Bone marrow (tissue), 2 donors: ENCODE data around the gene TWIST2.

Source experiments
- DNase-seq, 2 donors: peaks; one replicate each; lab custom pipeline; 2025; lab: John Stamatoyannopoulos, UW

The TWIST2 gene

GRCh38 chr2:238890618-238891456 is 43.0 kb downstream of the TWIST2 start:
- DNase-seq: no peak

GRCh38 chr2:238891457-238892203 is 43.7 kb downstream of the TWIST2 start:
- no peak for DNase-seq

GRCh38 chr2:238892204-238892500 is 44.3 kb downstream of the TWIST2 start:
- no peak for DNase-seq

- no peak for DNase-seq
Observed at GRCh38 chr2:238892796-238893195, 44.9 kb downstream of the TWIST2 start.

- no peak for DNase-seq
Observed at GRCh38 chr2:238893349-238894000, 45.6 kb downstream of the TWIST2 start.

GRCh38 chr2:238894226-238894949 is 46.5 kb downstream of the TWIST2 start:
- DNase-seq: no peak

- DNase-seq: no peak
Observed at GRCh38 chr2:238894950-238895298, 47.0 kb downstream of the TWIST2 start.

- no peak for DNase-seq
Observed at GRCh38 chr2:238895361-238895882, 47.5 kb downstream of the TWIST2 start.

GRCh38 chr2:238895891-238896600 is 48.2 kb downstream of the TWIST2 start:
- no peak for DNase-seq

- DNase-seq: no peak
Observed at GRCh38 chr2:238896641-238897040, 48.8 kb downstream of the TWIST2 start.

GRCh38 chr2:238897122-238897880 is 49.4 kb downstream of the TWIST2 start:
- no peak for DNase-seq

GRCh38 chr2:238897911-238898311 is 50.0 kb downstream of the TWIST2 start:
- no peak for DNase-seq

- no peak for DNase-seq
Observed at GRCh38 chr2:238898534-238899281, 50.8 kb downstream of the TWIST2 start.

GRCh38 chr2:238899386-238899785 is 51.5 kb downstream of the TWIST2 start:
- DNase-seq: no peak

GRCh38 chr2:238900511-238900910 is 52.6 kb downstream of the TWIST2 start:
- no peak for DNase-seq

GRCh38 chr2:238901461-238902057 is 53.7 kb downstream of the TWIST2 start:
- no peak for DNase-seq

- no peak for DNase-seq
Observed at GRCh38 chr2:238902285-238902684, 54.4 kb downstream of the TWIST2 start.

GRCh38 chr2:238903141-238903540 is 55.3 kb downstream of the TWIST2 start:
- DNase-seq: no peak

- DNase-seq: no peak
Observed at GRCh38 chr2:238904177-238904576, 56.3 kb downstream of the TWIST2 start.

- DNase-seq: no peak
Observed at GRCh38 chr2:238904716-238905115, 56.8 kb downstream of the TWIST2 start.
